EL (cell line): ENCODE data around the gene TMEM270.
"Not testable (repeated sequence)": the region's sequence is repeated elsewhere in the genome, so short reads cannot be mapped to it uniquely, and the experiment has no call there.

Experiments
- DNase-seq: peaks from one replicate; pipeline ENCODE4 v3.0.0-alpha.2; 2016

TMEM270 gene

GRCh38 chr7:73864981-73865711 lies 4.2 kb downstream of the TMEM270 start:
- DNase-seq: no peak

GRCh38 chr7:73865738-73866445 lies 4.9 kb downstream of the TMEM270 start:
- peak; percentile 66 for DNase-seq

DNA sequence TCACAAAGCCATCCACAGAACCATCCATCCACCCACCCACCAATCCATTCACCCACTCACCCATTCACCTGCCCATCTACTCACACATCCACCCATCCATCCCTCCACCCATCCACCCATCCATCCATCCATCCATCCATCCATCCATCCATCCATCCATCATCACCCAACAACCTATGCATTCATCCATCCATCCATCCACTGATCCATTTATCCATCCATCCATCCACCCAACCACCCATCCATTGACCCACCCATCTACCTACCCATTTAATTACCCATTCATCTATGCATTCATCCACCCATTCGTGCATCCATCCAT lies 5.4 kb downstream of the TMEM270 start:
- DNase-seq: no peak

DNA sequence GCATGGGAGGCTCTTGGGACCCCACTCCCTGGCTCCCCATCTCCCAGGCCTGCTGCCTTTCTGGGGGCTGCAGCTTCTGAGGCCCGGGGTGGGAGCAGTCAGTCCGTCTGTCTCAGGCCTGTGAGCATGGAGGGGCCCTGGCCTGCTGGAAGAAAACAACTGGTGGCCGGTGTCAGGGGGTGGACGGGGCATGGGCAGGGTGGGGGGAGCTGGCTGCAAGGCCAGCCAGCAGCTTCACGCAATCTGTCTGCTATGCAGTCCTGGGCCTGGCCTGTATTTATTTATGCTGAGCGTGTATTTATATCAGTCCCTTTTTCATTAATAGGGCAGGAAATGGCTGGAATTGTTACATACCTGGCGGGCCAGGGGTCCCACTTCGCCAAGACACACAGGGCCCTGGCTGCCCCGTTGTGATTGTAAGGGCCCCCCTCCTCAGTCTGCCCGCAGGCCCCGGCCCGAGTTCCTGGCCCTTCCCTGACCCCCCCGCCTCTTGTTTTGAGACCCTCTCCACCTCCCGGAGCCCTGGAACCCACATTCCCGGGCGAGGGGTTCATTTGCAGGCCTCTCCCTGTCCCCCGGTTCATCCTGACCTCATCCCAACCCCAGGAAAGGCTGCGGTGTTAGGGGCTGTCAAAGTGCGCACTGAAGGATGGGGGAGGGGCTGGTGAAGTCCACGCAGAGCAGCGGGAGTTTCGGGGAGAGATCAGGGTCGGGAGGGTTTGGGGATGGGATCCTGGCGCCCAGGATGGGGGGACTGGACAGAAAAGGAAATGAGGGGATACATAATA lies 8.2 kb downstream of the TMEM270 start:
- no peak for DNase-seq

- no peak for DNase-seq
These were observed 9.1 kb downstream of the TMEM270 start for GRCh38 chr7:73870041-73870492.

DNA sequence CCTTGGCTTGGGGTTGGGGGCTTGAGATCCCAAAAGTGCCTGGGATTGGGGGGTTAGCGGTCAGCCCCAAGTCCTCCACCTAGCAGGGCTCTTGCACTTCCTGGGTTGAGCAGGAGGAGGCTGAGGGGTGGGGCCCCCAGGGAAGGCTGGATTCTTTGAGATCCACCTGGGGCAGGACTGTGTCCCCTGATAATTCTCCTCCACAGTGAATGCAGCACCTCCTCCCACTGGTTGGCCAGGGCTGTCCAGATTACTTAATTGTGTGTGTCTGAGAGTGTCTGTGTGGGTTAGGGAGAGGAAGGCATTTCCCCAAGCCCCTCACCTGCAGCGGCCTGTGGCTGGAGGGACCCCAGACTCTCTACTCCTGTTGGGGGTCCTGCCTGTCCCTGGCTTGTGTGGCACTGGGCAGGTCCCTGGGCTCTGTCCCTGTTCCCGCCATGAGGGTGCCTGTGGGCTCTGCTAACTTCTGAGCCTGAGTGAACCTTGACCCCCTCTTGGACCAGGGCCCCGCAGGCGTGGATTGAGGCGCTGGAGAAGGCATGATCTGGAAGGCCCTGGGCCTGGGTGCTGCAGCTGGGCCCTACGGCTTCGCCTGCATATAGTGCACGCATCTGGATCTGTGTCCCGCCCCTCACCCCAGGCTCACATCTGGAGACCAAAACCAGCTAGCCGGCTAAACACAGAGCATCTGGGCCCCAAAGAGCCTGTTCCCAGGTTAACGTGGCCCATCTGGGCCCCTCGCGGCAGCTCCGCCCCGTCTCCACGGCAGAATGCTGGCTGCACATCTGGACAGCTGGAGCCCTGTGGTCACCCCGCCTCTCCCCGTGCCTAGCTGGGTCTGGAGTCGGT lies 10.4 kb downstream of the TMEM270 start:
- DNase-seq: no peak

GRCh38 chr7:73872056-73872908 lies 11.3 kb downstream of the TMEM270 start:
- DNase-seq: no peak

GRCh38 chr7:73876361-73876760 lies 15.4 kb downstream of the TMEM270 start:
- DNase-seq: no peak

- DNase-seq: no peak
These were observed 16.0 kb downstream of the TMEM270 start for GRCh38 chr7:73876973-73877372.

GRCh38 chr7:73879977-73880681 lies 19.2 kb downstream of the TMEM270 start:
- DNase-seq: peak; percentile 60

- DNase-seq: no peak
These were observed 19.9 kb downstream of the TMEM270 start for GRCh38 chr7:73880755-73881328.

GRCh38 chr7:73881352-73882046 lies 20.5 kb downstream of the TMEM270 start:
- no peak for DNase-seq

GRCh38 chr7:73882047-73882402 lies 21.1 kb downstream of the TMEM270 start:
- DNase-seq: no peak

DNA sequence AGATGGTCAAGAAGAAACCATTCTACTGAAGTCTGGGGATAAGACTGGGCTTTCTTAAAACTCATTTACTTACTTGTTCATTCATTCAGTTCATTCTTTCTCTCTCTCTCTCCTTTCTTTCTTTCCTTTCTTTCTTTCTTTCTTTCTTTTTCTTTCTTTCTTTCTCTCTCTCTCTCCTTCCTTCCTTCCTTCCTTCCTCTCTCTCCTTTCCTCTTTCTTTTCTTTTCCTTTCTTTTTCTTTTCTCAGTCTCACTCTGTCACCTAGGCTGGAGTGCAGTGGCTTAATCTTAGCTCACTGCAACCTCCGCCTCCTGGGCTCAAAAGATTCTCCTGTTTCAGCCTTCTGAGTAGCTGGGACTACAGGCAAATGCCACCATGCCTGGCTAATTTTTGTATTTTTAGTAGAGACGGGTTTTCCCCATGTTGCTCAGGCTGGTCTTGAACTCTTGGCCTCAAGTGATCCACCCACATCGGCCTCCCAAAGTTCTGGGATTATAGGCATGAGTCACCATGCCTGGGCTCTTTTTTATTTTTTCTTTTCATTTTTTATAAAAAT lies 24.0 kb downstream of the TMEM270 start:
- not testable (repeated sequence) for DNase-seq

DNA sequence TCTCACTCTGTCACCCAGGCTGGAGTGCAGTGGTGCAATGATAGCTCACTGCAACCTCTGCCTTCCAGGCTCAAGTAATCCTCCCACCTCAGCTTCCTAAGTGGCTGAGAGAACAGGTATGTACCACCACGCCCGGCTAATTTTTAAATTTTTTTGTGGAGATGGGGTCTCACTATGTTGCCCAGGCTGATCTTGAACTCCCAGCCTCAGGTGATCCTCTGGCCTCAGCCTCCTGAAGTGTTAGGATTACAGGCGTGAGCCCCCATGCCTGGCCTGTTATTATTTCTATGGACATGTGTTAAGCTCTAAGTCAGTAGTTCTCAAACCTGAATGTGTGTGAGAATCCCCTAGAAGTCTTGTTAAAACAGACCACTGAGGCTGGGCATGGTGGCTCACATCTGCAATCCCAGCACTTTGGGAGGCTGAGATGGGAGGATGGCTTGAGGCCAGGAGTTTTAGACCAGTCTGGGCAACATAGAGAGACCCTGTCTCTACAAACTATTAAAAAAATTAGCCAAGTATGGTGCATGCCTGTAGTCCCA lies 24.5 kb downstream of the TMEM270 start:
- no peak for DNase-seq

- DNase-seq: peak; percentile 71
These were observed 25.2 kb downstream of the TMEM270 start for GRCh38 chr7:73885975-73886798.

DNA sequence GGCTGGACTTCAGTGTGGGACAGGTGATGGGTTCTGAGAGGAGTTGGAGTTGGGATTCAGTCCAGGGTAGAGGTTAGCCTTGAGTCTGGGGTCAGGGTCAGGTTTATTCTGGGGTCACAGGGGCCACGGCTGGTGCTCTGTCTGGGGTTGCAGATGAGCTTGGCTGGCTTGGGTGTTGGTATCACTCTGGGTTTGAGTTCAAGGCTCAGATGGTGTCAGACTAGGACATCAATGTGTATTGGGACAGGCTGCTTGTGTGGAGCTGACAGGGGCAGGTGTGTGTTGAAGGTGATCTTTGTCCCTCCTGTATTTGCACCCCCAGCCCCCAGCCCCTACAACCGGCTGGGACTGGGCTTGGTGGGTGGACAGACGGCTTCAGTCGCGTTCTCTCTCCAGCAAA lies 26.8 kb downstream of the TMEM270 start:
- no peak for DNase-seq

- no peak for DNase-seq
These were observed 28.0 kb downstream of the TMEM270 start for GRCh38 chr7:73888959-73889358.
